ENCODE data around the gene SLC38A11. TPM values are rescaled to one million over a fixed set of nuclear protein-coding genes. Genes with fewer than 3 reads are reported as not detected.

SLC38A11 gene
- polyA plus RNA-seq, 1 donor, result 15.4 TPM

- DNase-seq, result peak; percentile 35 to 55
- peaks cover 23% of the 10 kb centered on the region for H3K4me1 ChIP-seq (ENCODE audit: control insufficient read depth, insufficient read depth, low read length)
- H3K9me3 ChIP-seq (ENCODE audit: control insufficient read depth, low read depth, low read length), result no peaks in the 10 kb centered on the region
- 0% methylated on average over 1 of the region's 3 CpGs for WGBS (ENCODE audit: insufficient coverage, low lambda C conversion rate)
- no peak overlapping the region for H3K4me3 ChIP-seq (ENCODE audit: low read length)
- H3K27ac ChIP-seq (ENCODE audit: low read length), result no peak overlapping the region
- H3K36me3 ChIP-seq (ENCODE audit: control insufficient read depth, insufficient read depth, low read length), result no peaks in the 10 kb centered on the region
- no peaks in the 10 kb centered on the region for H3K27me3 ChIP-seq (ENCODE audit: control insufficient read depth, insufficient read depth, low read length)
Observed at GRCh38 chr2:164917296-164917903, 37.9 kb downstream of the SLC38A11 start.

GRCh38 chr2:164915566-164915965 lies 39.8 kb downstream of the SLC38A11 start:
- Histone ChIP-seq H3K27me3 (ENCODE audit: control insufficient read depth, insufficient read depth, low read length) (no peaks in the 10 kb centered on the region), H3K36me3 (ENCODE audit: control insufficient read depth, insufficient read depth, low read length) (no peaks in the 10 kb centered on the region), H3K4me1 (ENCODE audit: control insufficient read depth, insufficient read depth, low read length) (peaks cover 33% of the 10 kb centered on the region), H3K27ac (ENCODE audit: low read length) (peak overlapping the region; percentile 95), H3K4me3 (ENCODE audit: low read length) (no peak overlapping the region), H3K9me3 (ENCODE audit: control insufficient read depth, low read depth, low read length) (no peaks in the 10 kb centered on the region)
- no peak for DNase-seq
- WGBS (ENCODE audit: insufficient coverage, low lambda C conversion rate), result 80% methylated on average over 1 of the region's 4 CpGs

- no peaks in the 10 kb centered on the region for H3K9me3 ChIP-seq (ENCODE audit: control insufficient read depth, low read depth, low read length)
- DNase-seq, result peak; percentile 84 to 95
- no peaks in the 10 kb centered on the region for H3K27me3 ChIP-seq (ENCODE audit: control insufficient read depth, insufficient read depth, low read length)
- no peak overlapping the region for H3K4me3 ChIP-seq (ENCODE audit: low read length)
- H3K27ac ChIP-seq (ENCODE audit: low read length), result peak overlapping the region; percentile 95
- H3K36me3 ChIP-seq (ENCODE audit: control insufficient read depth, insufficient read depth, low read length), result no peaks in the 10 kb centered on the region
- H3K4me1 ChIP-seq (ENCODE audit: control insufficient read depth, insufficient read depth, low read length), result peaks cover 49% of the 10 kb centered on the region
Observed at GRCh38 chr2:164913640-164914350, 41.5 kb downstream of the SLC38A11 start.

GRCh38 chr2:164913011-164913410 lies 42.3 kb downstream of the SLC38A11 start:
- Histone ChIP-seq H3K9me3 (ENCODE audit: control insufficient read depth, low read depth, low read length) (no peaks in the 10 kb centered on the region), H3K27me3 (ENCODE audit: control insufficient read depth, insufficient read depth, low read length) (no peaks in the 10 kb centered on the region), H3K27ac (ENCODE audit: low read length) (peak overlapping the region; percentile 95), H3K4me1 (ENCODE audit: control insufficient read depth, insufficient read depth, low read length) (peaks cover 53% of the 10 kb centered on the region), H3K36me3 (ENCODE audit: control insufficient read depth, insufficient read depth, low read length) (no peaks in the 10 kb centered on the region), H3K4me3 (ENCODE audit: low read length) (no peak overlapping the region)
- no CpG with 5 or more reads among the region's 4 CpGs for WGBS (ENCODE audit: insufficient coverage, low lambda C conversion rate)
- DNase-seq, result no peak

GRCh38 chr2:164911832-164912231 lies 43.5 kb downstream of the SLC38A11 start:
- Histone ChIP-seq H3K36me3 (ENCODE audit: control insufficient read depth, insufficient read depth, low read length) (no peaks in the 10 kb centered on the region), H3K4me1 (ENCODE audit: control insufficient read depth, insufficient read depth, low read length) (peaks cover 53% of the 10 kb centered on the region), H3K27me3 (ENCODE audit: control insufficient read depth, insufficient read depth, low read length) (no peaks in the 10 kb centered on the region), H3K4me3 (ENCODE audit: low read length) (no peak overlapping the region), H3K27ac (ENCODE audit: low read length) (peak overlapping the region; percentile 95), H3K9me3 (ENCODE audit: control insufficient read depth, low read depth, low read length) (no peaks in the 10 kb centered on the region)
- DNase-seq, result peak; percentile 30 to 64
- WGBS (ENCODE audit: insufficient coverage, low lambda C conversion rate), result no CpG with 5 or more reads among the region's 1 CpG

- DNase-seq, result peak; percentile 70 to 84
- WGBS (ENCODE audit: insufficient coverage, low lambda C conversion rate), result 17% methylated on average over 2 of the region's 6 CpGs
- Histone ChIP-seq H3K9me3 (ENCODE audit: control insufficient read depth, low read depth, low read length) (no peaks in the 10 kb centered on the region), H3K36me3 (ENCODE audit: control insufficient read depth, insufficient read depth, low read length) (no peaks in the 10 kb centered on the region), H3K4me3 (ENCODE audit: low read length) (no peak overlapping the region), H3K4me1 (ENCODE audit: control insufficient read depth, insufficient read depth, low read length) (peaks cover 53% of the 10 kb centered on the region), H3K27me3 (ENCODE audit: control insufficient read depth, insufficient read depth, low read length) (no peaks in the 10 kb centered on the region), H3K27ac (ENCODE audit: low read length) (peak overlapping the region; percentile 95)
Observed at GRCh38 chr2:164910101-164910899, 45.0 kb downstream of the SLC38A11 start.

- no CpG with 5 or more reads among the region's 2 CpGs for WGBS (ENCODE audit: insufficient coverage, low lambda C conversion rate)
- peaks cover 27% of the 10 kb centered on the region for H3K4me1 ChIP-seq (ENCODE audit: control insufficient read depth, insufficient read depth, low read length)
Observed at GRCh38 chr2:164906947-164907346, 48.4 kb downstream of the SLC38A11 start.

GRCh38 chr2:164905307-164905706 lies 50.0 kb downstream of the SLC38A11 start:
- Histone ChIP-seq H3K9me3 (ENCODE audit: control insufficient read depth, low read depth, low read length) (no peaks in the 10 kb centered on the region), H3K36me3 (ENCODE audit: control insufficient read depth, insufficient read depth, low read length) (no peaks in the 10 kb centered on the region), H3K27ac (ENCODE audit: low read length) (no peak overlapping the region), H3K4me1 (ENCODE audit: control insufficient read depth, insufficient read depth, low read length) (peaks cover 18% of the 10 kb centered on the region), H3K4me3 (ENCODE audit: low read length) (no peak overlapping the region), H3K27me3 (ENCODE audit: control insufficient read depth, insufficient read depth, low read length) (no peaks in the 10 kb centered on the region)
- 100% methylated on average over 2 of the region's 6 CpGs for WGBS (ENCODE audit: insufficient coverage, low lambda C conversion rate)
- DNase-seq, result no peak

More at GRCh38 chr2:164906947-164907346, 48.4 kb downstream of the SLC38A11 start:
- Histone ChIP-seq H3K27me3 (ENCODE audit: control insufficient read depth, insufficient read depth, low read length) (no peaks in the 10 kb centered on the region), H3K9me3 (ENCODE audit: control insufficient read depth, low read depth, low read length) (no peaks in the 10 kb centered on the region), H3K27ac (ENCODE audit: low read length) (no peak overlapping the region), H3K36me3 (ENCODE audit: control insufficient read depth, insufficient read depth, low read length) (no peaks in the 10 kb centered on the region), H3K4me3 (ENCODE audit: low read length) (no peak overlapping the region)
- DNase-seq, result no peak

GRCh38 chr2:164903951-164904350 lies 51.4 kb downstream of the SLC38A11 start:
- no peak overlapping the region for H3K27ac ChIP-seq (ENCODE audit: low read length)
- no peaks in the 10 kb centered on the region for H3K36me3 ChIP-seq (ENCODE audit: control insufficient read depth, insufficient read depth, low read length)
- H3K4me1 ChIP-seq (ENCODE audit: control insufficient read depth, insufficient read depth, low read length), result peaks cover 5% of the 10 kb centered on the region
- H3K27me3 ChIP-seq (ENCODE audit: control insufficient read depth, insufficient read depth, low read length), result no peaks in the 10 kb centered on the region
- no peaks in the 10 kb centered on the region for H3K9me3 ChIP-seq (ENCODE audit: control insufficient read depth, low read depth, low read length)
- no CpG with 5 or more reads among the region's 2 CpGs for WGBS (ENCODE audit: insufficient coverage, low lambda C conversion rate)
- no peak for DNase-seq
- H3K4me3 ChIP-seq (ENCODE audit: low read length), result no peak overlapping the region

- Histone ChIP-seq H3K4me1 (ENCODE audit: control insufficient read depth, insufficient read depth, low read length) (no peaks in the 10 kb centered on the region), H3K36me3 (ENCODE audit: control insufficient read depth, insufficient read depth, low read length) (no peaks in the 10 kb centered on the region), H3K4me3 (ENCODE audit: low read length) (no peak overlapping the region), H3K27ac (ENCODE audit: low read length) (no peak overlapping the region), H3K9me3 (ENCODE audit: control insufficient read depth, low read depth, low read length) (no peaks in the 10 kb centered on the region), H3K27me3 (ENCODE audit: control insufficient read depth, insufficient read depth, low read length) (no peaks in the 10 kb centered on the region)
- DNase-seq, result no peak
Observed at GRCh38 chr2:164903204-164903603, 52.1 kb downstream of the SLC38A11 start.
